ENCODE data around the gene CCHCR1.
A peak's percentile ranks its signal among the peaks of the same experiment; 100 is the strongest.

The CCHCR1 gene

GRCh38 chr6:31130751-31131150 lies 26.9 kb downstream of the CCHCR1 start:
- DNase-seq (ENCODE audit: low read depth, low spot score): no peak

DNA sequence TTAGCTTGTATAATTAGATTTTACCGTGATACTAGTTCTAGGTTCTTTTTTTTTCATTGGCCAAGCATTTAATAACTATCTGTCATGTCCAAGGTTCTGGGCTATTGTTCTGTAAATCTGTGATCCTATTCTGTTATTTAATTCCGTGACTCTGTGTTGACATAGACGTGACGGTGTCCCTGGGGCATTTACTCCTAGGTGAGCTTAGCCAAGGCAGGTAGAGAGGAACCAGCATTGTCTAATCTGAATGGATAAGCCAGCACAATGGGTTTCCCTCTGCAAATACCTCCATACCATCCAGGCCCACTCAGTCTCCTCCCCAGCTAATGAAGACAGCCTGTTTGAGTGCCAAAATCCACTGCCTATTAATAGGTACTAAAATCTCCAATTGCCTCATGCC lies 28.5 kb downstream of the CCHCR1 start:
- DNase-seq (ENCODE audit: low read depth, low spot score): no peak

DNA sequence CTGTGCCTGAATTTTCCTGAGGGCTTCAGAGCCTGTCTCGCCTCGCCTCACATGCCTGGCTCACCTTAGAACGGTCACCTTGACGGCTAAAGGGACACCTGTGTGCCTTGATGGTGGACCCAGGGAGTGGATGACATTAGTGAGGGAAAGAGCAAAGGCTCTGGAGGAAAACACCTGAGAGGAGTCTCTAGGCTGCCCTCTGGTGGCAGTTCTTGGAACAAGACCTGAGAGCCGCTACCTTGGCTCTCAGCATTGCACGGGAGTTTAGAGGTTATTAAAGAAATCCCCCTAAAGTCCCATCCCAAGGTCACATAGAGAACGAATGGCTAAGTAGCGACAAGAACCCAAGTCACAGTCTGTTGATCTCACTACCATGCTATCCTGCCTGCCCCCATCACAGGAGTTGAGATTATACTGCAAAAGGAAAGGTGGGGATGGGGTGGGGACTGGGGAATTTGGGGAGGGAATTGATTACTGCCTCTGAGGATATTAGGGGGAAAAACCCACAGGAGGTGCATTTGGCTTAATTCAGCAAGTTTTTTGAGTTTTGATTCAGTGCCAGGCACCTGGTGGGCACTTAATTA lies 29.4 kb downstream of the CCHCR1 start:
- no peak for DNase-seq (ENCODE audit: low read depth, low spot score)

DNA sequence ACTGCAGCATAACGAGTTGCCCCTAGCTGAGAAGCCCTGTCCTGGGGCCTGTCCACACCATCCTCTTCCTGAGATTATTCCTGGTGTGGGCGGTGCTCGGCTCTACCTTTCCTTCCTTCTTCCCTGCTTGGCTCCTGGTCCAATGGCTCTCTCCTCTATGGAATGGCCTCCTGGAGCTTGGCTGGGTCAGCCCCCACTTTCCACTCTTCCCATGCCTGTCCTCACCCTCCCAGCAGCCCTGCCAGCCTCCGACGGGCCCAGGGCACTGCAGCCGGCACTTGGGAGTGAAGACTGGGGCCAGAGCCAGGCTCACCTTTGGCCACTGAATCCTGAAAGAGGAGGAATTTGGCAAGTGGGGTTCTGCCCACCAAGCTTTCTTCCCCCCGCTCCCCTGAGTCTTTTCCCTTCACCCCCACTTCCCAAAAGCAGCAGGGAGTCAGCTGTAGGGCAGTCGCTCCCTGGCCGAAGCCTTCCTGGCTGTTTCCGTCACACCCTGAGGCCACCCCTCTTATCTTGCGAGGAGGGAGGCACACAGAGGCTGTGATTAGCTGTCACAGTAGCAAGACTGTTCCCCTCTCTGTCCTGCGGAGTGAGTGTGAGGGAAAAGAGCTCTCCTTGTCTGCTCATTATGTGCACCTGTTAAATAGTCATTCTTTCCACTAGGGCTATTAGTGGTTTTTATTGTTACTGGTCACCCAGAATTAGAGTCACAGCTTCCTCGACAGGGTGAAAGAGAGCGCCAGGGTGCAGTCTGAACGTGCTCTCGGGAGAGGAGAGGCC lies 31.0 kb downstream of the CCHCR1 start:
- DNase-seq (ENCODE audit: low read depth, low spot score): no peak

- no peak for DNase-seq (ENCODE audit: low read depth, low spot score)
Observed at GRCh38 chr6:31125586-31126363, 31.8 kb downstream of the CCHCR1 start.

- DNase-seq (ENCODE audit: low read depth, low spot score): no peak
Observed at GRCh38 chr6:31125162-31125561, 32.4 kb downstream of the CCHCR1 start.

DNA sequence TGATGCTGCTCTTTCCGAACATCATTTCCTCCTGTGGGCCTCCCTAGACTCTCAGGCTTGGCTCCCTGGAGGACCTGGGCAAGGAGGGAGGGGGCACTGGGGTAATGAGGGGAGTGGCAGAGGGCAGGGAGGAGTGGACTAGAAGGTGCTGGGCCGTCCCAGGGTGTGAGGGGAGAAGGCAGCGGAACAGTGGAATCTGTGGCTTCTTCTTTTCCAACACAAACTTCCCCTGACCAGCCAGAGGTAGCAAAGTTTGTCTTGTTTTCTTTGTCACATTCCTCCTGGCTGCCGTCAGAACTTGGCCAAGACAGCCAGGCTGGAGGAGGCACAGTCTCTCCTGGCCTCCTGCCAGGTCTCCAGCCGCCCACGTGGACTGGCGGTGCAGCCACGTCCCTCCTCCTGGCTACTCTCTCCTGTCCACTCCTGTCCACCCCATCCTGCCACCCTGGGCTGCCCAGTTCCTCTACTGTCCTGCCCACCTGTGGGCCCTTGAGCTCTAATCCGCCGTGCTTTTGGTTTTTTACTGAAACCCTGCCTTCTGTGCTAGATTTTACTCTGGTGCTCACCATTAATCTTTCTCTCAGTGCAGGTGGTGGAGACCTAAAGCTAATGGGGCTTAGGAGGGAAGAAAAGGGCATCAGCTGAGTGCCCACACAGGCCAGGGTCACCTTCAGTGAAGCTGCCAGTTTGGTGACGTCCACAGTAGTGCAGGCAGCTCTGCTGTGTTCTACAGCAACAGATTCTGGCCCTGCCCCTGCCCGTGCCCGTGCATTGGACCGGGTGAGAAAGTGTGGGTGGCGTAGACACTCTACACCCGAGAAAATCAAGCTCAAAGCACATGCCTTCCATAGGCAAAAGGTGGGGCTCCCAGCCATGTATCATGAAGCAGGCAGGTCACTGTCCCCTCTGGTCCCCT lies 34.6 kb downstream of the CCHCR1 start:
- peak; percentile 43 for DNase-seq (ENCODE audit: low read depth, low spot score)

GRCh38 chr6:31121131-31121790 lies 36.3 kb downstream of the CCHCR1 start:
- no peak for DNase-seq (ENCODE audit: low read depth, low spot score)

DNA sequence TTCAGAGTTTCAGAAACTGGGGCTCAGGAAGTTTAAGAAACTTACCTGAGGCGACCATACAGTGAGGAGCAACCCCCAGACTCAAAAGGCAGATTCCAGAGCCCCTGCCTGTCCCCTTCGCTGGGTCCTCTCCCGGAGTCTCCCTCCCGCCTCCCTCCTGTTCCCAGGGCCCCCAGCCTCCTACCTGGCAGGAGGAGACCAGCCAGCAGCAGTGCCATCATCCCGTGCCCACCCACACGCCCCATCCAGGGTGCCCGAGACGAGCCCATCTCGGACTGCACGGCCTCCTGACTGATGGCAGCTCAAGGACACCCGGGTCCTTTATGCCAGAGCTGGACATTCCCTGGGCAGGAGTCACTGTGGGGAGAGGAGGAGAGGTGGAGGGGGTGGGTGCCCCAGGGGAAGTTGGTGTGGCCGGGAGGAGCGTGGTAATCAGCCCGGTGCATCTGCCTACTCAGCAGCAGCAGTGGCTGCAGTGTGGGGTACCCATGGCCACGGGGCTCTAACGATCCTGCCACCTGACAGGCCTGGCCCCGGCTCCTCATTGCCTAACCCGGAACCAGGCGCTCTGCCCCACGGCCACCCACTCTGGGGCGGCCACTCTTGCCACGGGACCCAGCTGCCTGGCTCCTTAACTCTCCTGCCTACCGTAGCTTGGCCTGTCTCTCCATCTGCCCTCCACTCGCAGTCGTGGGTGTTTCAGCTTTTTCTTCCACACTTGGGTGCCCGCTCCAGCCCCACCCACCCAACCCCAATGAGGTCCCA lies 37.3 kb downstream of the CCHCR1 start, which contains the start of gene CDSN:
Gene CDSN, minus strand, starts transcription at position 296 of the 765 bp plus-strand sequence. Its CDS starts 27 bp downstream, at position 269.
- DNase-seq (ENCODE audit: low read depth, low spot score): no peak

DNA sequence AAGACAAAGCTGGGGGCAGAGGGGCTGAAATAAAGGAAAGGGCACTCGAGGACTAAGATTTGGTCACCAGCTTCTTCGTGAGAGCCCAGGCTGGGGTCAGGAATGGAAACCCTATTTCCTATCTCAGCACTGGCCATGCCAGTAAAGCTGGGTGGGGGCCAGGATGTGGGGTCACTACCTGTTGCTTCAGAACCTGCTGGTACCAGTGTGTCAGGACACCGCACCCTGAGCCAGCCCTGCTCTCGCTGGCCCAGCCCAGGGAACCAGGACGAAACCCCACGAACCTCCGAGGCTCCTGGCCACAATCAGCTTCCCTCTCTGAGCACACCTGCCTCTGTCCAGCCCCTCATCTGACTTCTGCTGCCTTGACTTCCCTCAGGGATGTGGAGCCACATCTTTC lies 39.4 kb downstream of the CCHCR1 start:
- no peak for DNase-seq (ENCODE audit: low read depth, low spot score)

DNA sequence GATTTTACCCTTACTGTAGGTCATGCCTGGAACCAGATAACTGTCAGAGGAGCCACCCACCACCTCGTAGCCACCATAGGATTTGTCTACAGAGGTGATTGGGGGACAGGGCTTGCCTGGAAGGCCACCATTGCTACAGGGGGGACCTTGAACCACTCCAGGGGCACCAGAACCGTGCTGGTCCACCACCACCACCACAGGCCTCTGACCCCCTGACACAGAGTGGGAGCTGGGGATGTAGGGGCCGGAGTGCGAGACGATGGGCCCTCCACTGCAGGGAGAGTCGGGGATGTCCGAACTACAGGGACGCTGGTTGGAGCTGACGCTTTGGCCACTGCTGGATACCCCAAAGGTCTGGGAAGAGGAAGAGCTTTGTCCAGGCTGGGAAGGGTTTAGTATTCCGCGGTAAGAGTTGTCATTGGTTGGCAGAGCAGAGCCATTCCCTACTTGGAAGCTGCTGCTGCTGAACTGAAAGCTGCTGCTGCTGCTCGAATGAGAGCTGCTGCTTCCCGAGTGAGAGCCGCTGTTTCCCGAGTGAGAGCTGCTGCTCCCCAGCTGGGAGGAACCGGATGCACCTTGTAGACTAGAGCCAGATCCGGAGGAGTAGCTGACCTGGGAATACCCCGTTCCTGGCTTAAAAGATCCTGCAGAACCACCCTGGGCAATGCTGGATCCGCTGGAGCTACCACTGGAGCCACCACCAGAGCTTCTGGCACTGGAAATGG lies 40.8 kb downstream of the CCHCR1 start:
- DNase-seq (ENCODE audit: low read depth, low spot score): no peak

GRCh38 chr6:31115941-31116560 lies 41.6 kb downstream of the CCHCR1 start:
- no peak for DNase-seq (ENCODE audit: low read depth, low spot score)

- no peak for DNase-seq (ENCODE audit: low read depth, low spot score)
Observed at GRCh38 chr6:31114970-31115849, 42.4 kb downstream of the CCHCR1 start.

GRCh38 chr6:31114541-31114878 lies 43.1 kb downstream of the CCHCR1 start, which contains the start of gene PSORS1C1:
PSORS1C1 (plus strand) TSS chr6:31114800; CDS start chr6:31129633, 14,833 bp downstream.
- DNase-seq (ENCODE audit: low read depth, low spot score): peak; percentile 60

DNA sequence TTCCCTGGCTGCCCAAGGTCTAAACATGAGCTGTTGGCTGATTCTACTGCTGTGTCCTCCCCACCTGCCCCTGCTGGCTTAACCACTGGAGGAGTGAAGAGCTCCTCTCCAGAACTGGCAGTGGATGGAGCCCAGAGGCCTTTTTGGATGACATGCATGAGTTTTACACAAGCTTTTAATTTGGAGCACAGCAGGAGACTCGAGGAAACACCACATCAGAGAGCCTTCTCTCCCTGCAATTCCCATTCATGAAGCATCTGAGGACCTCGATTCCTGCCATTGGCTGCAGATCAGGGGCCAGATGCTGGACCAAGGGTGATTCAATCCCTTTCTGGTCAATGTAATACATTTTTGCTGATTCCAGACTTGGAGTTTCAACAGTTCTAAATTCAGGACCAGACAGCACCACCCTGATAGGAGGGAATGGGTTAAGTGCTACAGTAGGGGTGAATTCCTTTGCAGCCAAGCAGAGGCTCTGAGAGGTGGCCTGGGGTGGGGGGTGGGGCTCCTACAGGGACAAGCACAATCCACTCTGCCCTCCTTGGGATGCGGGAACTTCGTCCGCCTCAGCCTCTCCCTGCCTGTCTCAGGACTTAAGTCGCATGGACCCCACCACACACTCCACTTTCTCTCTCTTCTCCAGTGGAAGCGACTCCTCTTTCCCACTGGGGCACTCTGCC lies 43.6 kb downstream of the CCHCR1 start:
- DNase-seq (ENCODE audit: low read depth, low spot score): peak; percentile 36

DNA sequence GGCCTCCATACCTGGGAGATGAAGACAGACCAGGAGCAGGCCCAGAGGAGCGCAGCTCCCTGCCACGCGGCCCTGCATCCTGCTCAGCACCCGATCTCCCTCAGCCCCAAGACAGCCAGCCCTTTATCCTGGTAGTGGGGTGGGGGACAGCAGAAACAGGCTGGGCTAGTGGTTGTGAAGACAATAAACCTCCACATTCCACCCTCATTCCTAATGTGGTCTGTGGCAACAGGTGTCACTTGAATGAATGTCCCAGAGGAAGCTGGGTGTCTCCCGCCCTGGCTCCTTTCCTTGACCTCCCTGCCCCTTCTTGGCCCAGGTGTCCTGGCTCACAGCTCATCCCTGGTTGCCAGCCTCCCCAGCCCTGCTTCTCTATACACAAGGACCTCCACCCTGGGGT lies 45.1 kb downstream of the CCHCR1 start, which contains the start of gene C6orf15:
Gene C6orf15, minus strand, starts transcription at position 98 of the 400 bp plus-strand sequence. Its CDS starts 20 bp downstream, at position 78.
- no peak for DNase-seq (ENCODE audit: low read depth, low spot score)

DNA sequence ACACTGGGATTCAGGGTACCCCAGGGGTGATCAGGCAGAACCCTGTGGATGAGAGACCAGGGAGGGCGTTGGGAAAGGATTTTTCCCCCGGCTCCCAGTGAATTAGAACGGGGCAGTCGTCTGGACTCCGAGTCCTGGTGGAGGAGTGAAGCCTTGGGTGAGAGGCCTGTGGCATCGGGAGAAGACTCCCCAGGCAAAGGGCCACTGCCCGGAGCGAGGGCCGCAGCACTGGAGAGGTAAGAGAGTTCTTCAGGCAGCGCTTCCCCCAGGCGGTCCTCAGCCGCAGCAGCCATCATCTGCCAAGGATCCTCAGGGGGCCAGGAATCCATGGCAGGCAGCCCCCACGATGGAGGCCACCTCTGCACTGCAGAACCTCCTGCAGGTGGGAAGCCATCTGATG lies 45.9 kb downstream of the CCHCR1 start:
- no peak for DNase-seq (ENCODE audit: low read depth, low spot score)
